Osteocyte (in vitro differentiated cells): ENCODE data around the gene CCDC91. TPM values are rescaled to one million over a fixed set of nuclear protein-coding genes. Genes with fewer than 3 reads are reported as not detected.

Source experiments
- DNase-seq: peaks from one replicate; pipeline ENCODE4 v3.0.0; 2021; ENCODE audit warnings: mixed read lengths; ENCODE audit not compliant: unreplicated experiment; ENCODE audit errors: extremely low spot score
- H3K27ac Mint-ChIP-seq: one replicate; pipeline ENCODE4 v1.8.0; 2021; ENCODE audit warnings: mild to moderate bottlenecking, mixed read lengths; ENCODE audit not compliant: unreplicated experiment
- H3K27me3 Mint-ChIP-seq: one replicate; pipeline ENCODE4 v1.8.0; 2021; ENCODE audit warnings: mixed read lengths; ENCODE audit not compliant: unreplicated experiment
- H3K36me3 Mint-ChIP-seq: one replicate; pipeline ENCODE4 v1.8.0; 2021; ENCODE audit warnings: mixed read lengths; ENCODE audit not compliant: unreplicated experiment
- H3K4me1 Mint-ChIP-seq: one replicate; pipeline ENCODE4 v1.8.0; 2021; ENCODE audit warnings: mixed read lengths; ENCODE audit not compliant: unreplicated experiment
- H3K4me3 Mint-ChIP-seq: one replicate; pipeline ENCODE4 v1.8.0; 2021; ENCODE audit warnings: mild to moderate bottlenecking, moderate library complexity, mixed read lengths; ENCODE audit not compliant: unreplicated experiment
- H3K9me3 Mint-ChIP-seq: one replicate; pipeline ENCODE4 v1.8.0; 2021; ENCODE audit warnings: mixed read lengths; ENCODE audit not compliant: unreplicated experiment
- total RNA-seq: library from RNA; stranded (reverse); gene quantifications from 2 replicates; pipeline ENCODE4 v1.2.1, GENCODE V29; 2021
- TF ChIP-seq, protein P1 (sequence below): fragments of 200-600 bp; sonication (generic); IDR thresholded peaks from 2 replicates; pipeline ENCODE4 v1.5.0; 2021; ENCODE audit warnings: antibody characterized with exemption, mild to moderate bottlenecking, moderate library complexity

CCDC91 gene
- total RNA-seq, 1 donor from 2014 or later: 17.5 TPM

DNA sequence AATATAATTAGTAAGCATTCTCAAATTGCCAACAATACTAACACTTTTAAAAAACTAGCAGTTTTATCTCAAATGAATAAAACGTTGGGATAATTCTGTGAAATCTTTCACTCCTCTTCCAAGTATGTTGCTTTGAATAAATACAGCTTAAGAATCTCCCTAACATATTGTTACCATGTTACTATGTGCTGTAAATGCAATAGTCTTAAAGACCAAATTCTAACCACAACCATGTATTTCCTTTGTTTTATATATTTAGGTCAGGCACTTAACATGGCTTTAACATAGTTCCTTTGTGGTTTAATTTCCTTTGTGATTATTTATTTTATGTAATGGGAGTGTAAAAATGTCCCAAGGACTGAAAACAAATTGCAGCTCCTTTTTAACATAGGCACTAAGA lies 33.9 kb upstream of the CCDC91 start:
- H3K27me3 Mint-ChIP-seq: no peaks in the 10 kb centered on the region
- no peak for DNase-seq
- H3K27ac Mint-ChIP-seq: no peak overlapping the region
- H3K4me1 Mint-ChIP-seq: peaks cover 3% of the 10 kb centered on the region
- peaks cover 8% of the 10 kb centered on the region for H3K9me3 Mint-ChIP-seq
- TF ChIP-seq, protein P1, sequence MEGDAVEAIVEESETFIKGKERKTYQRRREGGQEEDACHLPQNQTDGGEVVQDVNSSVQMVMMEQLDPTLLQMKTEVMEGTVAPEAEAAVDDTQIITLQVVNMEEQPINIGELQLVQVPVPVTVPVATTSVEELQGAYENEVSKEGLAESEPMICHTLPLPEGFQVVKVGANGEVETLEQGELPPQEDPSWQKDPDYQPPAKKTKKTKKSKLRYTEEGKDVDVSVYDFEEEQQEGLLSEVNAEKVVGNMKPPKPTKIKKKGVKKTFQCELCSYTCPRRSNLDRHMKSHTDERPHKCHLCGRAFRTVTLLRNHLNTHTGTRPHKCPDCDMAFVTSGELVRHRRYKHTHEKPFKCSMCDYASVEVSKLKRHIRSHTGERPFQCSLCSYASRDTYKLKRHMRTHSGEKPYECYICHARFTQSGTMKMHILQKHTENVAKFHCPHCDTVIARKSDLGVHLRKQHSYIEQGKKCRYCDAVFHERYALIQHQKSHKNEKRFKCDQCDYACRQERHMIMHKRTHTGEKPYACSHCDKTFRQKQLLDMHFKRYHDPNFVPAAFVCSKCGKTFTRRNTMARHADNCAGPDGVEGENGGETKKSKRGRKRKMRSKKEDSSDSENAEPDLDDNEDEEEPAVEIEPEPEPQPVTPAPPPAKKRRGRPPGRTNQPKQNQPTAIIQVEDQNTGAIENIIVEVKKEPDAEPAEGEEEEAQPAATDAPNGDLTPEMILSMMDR: no peak
- H3K4me3 Mint-ChIP-seq: no peak overlapping the region
- H3K36me3 Mint-ChIP-seq: no peaks in the 10 kb centered on the region

DNA sequence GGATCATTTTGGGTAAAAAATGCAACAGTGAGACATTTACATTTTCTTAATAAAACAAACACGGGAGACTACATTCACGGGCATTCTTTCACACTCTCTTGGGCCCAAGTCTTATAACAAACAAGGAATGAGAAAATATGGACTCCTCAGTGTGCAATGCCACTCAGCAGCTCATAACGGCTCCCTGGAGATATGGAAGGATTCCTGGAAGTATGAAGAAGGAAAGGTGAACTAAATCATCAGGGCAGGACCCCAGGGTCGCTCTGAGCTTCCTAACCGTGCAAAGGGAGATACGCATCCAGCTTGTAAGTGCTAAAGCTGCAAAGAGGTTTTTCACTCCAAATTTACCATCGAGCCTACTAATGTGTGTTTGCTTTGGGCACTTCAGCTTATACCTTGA lies 33.5 kb upstream of the CCDC91 start:
- Mint-ChIP-seq H3K36me3 (no peaks in the 10 kb centered on the region), H3K27me3 (no peaks in the 10 kb centered on the region), H3K9me3 (peaks cover 8% of the 10 kb centered on the region), H3K27ac (no peak overlapping the region), H3K4me1 (peaks cover 3% of the 10 kb centered on the region), H3K4me3 (no peak overlapping the region)
- DNase-seq: no peak
- TF ChIP-seq, protein P1: no peak

DNA sequence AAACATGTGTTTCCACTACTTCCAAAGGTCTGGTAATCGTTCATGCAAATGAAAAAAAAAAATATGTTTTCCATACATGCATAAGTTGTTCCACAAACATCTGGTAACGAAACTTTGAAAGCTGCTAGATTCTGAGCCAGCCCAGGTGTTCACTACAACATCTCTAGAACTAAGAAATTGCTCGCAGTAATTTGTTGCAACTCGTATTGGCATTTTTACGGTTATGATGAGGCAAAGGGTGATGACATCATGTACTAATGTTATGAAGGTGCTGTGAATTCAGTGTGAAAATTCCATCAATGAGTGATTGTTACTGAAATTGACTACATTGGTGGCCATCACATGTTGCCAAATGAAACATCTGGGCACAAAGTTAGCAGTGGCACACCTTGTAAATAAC lies 31.9 kb upstream of the CCDC91 start:
- Mint-ChIP-seq H3K4me3 (no peak overlapping the region), H3K36me3 (no peaks in the 10 kb centered on the region), H3K9me3 (no peaks in the 10 kb centered on the region), H3K27me3 (no peaks in the 10 kb centered on the region), H3K27ac (no peak overlapping the region), H3K4me1 (peaks cover 3% of the 10 kb centered on the region)
- no peak for DNase-seq
- TF ChIP-seq, protein P1: no peak

DNA sequence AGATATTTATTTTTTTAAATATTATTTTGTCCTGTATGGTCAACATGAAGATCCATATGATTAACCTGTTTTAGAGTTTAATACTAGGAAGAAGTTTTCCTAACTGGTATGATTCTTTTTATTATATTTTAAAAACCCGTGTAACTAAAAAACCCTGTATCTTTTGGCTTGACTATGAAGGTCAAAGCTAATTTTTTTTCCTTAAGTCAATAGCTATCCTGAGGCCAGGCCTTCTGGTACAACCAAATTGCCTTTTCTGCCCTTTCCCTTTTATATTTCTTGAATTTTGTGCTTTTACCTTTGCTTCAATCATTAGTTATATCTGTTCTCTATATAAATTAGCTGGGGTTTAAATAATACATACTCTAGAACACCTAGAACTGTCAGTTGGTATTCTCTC lies 30.6 kb upstream of the CCDC91 start:
- TF ChIP-seq, protein P1: no peak
- Mint-ChIP-seq H3K36me3 (no peaks in the 10 kb centered on the region), H3K27me3 (no peaks in the 10 kb centered on the region), H3K4me1 (peaks cover 3% of the 10 kb centered on the region), H3K9me3 (no peaks in the 10 kb centered on the region), H3K27ac (no peak overlapping the region), H3K4me3 (no peak overlapping the region)
- DNase-seq: no peak

- no peak overlapping the region for H3K4me3 Mint-ChIP-seq
- H3K27ac Mint-ChIP-seq: no peak overlapping the region
- DNase-seq: no peak
- H3K9me3 Mint-ChIP-seq: no peaks in the 10 kb centered on the region
- H3K27me3 Mint-ChIP-seq: no peaks in the 10 kb centered on the region
- TF ChIP-seq, protein P1: no peak
- H3K36me3 Mint-ChIP-seq: no peaks in the 10 kb centered on the region
- no peaks in the 10 kb centered on the region for H3K4me1 Mint-ChIP-seq
Observed at GRCh38 chr12:28161697-28162096, 28.6 kb upstream of the CCDC91 start.
